ENCODE measurements around the gene TYSND1. TPM values are rescaled to one million over a fixed set of nuclear protein-coding genes. Genes with fewer than 3 reads are reported as not detected.
A peak's percentile ranks its signal among the peaks of the same experiment; 100 is the strongest.

Gene TYSND1
- total RNA-seq, 2 experiments from 2014 or later = 20.0 to 20.3 TPM

DNA sequence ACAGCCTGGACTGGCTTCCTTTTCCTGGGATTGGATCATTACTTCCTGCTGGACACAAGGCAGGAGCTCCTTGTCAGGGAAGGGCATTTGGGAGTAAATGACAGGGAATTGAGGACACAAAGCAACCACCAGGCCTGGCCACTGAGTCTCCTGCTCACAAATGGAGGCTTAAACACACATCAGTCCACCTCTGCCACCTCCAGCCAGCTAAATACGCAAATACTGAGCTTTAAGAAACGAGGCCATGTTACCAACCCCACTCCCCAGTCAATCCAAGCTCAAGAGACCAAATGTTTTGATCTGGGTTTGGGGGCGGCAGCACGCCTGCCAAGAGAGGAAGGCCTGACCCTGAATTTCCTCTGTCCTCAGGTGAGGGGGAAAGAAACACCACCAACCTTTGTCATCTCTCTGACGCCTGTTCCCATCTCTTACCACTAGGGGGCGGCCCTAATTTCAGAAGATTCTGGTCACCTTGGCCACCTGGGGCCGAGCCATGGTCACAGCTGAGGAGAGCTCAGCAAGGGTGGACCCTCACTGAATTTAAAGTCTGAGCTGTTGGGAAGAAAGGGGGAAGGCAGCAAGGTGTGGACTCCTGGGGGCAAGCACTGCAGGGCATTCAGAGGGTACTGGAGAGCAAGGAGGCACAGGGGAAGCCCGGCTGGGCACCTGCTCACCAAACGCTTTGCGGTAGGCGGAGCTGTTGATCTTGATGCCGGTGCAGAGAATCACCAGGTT is 30.4 kb downstream of the TYSND1 start:
- no peaks in the 10 kb centered on the region for H3K9me3 Mint-ChIP-seq
- intact Hi-C loops (cut with micrococcal nuclease) = no loop called here
- peaks cover 8% of the 10 kb centered on the region for H3K36me3 Mint-ChIP-seq (ENCODE audit: low read depth)
- ATAC-seq (peak; percentile 93), DNase-seq (peak; percentile 77)
- POLR2A ChIA-PET = interaction anchor here (0.6 to 2.4 kb wide), 6 partner anchors 10 to 29 kb away, joined by 3 to 11 read pairs (median 4); partner anchors contain the start of gene TYSND1
- H3K4me1 Mint-ChIP-seq (ENCODE audit: low read depth) = peaks cover 11% of the 10 kb centered on the region
- CTCF ChIA-PET = interaction anchor here (0.7 to 5.5 kb wide), 52 partner anchors 10 to 271 kb away, joined by 3 to 99 read pairs (median 4); partner anchors contain the start of genes AIFM2 and TYSND1
- no peaks in the 10 kb centered on the region for H3K27me3 Mint-ChIP-seq
- H3K4me3 Mint-ChIP-seq = no peak overlapping the region
- no peak overlapping the region for H3K27ac Mint-ChIP-seq
- TF ChIP-seq, protein P1, sequence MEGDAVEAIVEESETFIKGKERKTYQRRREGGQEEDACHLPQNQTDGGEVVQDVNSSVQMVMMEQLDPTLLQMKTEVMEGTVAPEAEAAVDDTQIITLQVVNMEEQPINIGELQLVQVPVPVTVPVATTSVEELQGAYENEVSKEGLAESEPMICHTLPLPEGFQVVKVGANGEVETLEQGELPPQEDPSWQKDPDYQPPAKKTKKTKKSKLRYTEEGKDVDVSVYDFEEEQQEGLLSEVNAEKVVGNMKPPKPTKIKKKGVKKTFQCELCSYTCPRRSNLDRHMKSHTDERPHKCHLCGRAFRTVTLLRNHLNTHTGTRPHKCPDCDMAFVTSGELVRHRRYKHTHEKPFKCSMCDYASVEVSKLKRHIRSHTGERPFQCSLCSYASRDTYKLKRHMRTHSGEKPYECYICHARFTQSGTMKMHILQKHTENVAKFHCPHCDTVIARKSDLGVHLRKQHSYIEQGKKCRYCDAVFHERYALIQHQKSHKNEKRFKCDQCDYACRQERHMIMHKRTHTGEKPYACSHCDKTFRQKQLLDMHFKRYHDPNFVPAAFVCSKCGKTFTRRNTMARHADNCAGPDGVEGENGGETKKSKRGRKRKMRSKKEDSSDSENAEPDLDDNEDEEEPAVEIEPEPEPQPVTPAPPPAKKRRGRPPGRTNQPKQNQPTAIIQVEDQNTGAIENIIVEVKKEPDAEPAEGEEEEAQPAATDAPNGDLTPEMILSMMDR (IDR thresholded peaks at IDR 0.05) = peak; percentile 90

DNA sequence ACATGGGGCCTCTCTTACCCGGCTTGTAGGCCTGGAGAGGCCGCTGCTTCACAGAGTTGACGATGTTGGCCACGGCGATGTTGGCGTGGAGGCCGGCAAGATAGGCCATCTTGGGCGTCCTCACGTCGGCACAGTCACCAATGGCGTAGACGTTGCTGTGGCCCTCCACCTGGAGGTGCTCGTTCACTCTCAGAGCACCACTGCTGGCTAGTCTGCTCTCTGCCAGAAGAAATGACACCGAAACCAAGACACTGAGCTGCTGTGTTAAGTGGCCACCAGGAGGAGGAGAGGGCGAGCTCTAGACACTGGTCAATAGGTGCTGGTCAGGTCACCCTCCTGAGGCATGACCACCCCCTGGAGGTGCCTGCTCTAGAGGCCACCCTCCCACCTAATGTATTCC is 31.6 kb downstream of the TYSND1 start:
- no peaks in the 10 kb centered on the region for H3K27me3 Mint-ChIP-seq
- no peak overlapping the region for H3K27ac Mint-ChIP-seq
- ATAC-seq = no peak
- H3K4me1 Mint-ChIP-seq (ENCODE audit: low read depth) = peaks cover 11% of the 10 kb centered on the region
- TF ChIP-seq, protein P1 (IDR thresholded peaks at IDR 0.05) = no peak
- H3K9me3 Mint-ChIP-seq = no peaks in the 10 kb centered on the region
- peaks cover 8% of the 10 kb centered on the region for H3K36me3 Mint-ChIP-seq (ENCODE audit: low read depth)
- ChIA-PET POLR2A (no interaction called here), CTCF (interaction anchor here (1.1 to 5.5 kb wide), 18 partner anchors 9 to 249 kb away, joined by 3 to 99 read pairs (median 14); partner anchors contain the start of genes AIFM2 and TYSND1)
- no peak overlapping the region for H3K4me3 Mint-ChIP-seq
- no peak for DNase-seq
- intact Hi-C loops (cut with micrococcal nuclease) = no loop called here

DNA sequence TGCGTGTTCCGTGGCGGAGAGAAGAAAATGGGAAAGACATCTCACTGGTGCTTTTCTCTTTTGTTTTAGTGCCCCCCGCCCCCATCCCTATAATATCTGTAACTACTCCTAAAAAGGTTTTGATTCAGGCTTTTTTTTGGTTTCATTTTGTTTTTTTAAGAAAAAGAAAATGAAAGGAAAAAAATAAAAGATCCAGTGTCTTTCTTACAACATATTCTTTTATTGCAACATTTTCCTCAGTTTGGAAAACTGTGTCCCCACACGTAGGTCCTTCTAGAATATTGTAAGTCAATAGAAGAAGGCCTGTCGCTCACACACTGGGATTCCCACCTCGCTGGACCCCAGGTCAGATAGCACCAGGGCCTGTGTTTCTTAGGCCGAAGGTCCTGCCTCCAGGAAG is 34.4 kb downstream of the TYSND1 start:
- Mint-ChIP-seq H3K27ac (peak overlapping the region; percentile 38), H3K4me3 (no peak overlapping the region), H3K27me3 (no peaks in the 10 kb centered on the region), H3K9me3 (no peaks in the 10 kb centered on the region), H3K36me3 (ENCODE audit: low read depth) (peaks cover 10% of the 10 kb centered on the region), H3K4me1 (ENCODE audit: low read depth) (peaks cover 17% of the 10 kb centered on the region)
- no peak for DNase-seq
- POLR2A ChIA-PET = no interaction called here
- intact Hi-C loops (cut with micrococcal nuclease) = no loop called here
- CTCF ChIA-PET = interaction anchor here (1.2 kb wide), 1 partner anchor 154 kb away, joined by 3 read pairs; no protein-coding TSS in a partner anchor
- TF ChIP-seq, protein P1 (IDR thresholded peaks at IDR 0.05) = no peak
- ATAC-seq = no peak

DNA sequence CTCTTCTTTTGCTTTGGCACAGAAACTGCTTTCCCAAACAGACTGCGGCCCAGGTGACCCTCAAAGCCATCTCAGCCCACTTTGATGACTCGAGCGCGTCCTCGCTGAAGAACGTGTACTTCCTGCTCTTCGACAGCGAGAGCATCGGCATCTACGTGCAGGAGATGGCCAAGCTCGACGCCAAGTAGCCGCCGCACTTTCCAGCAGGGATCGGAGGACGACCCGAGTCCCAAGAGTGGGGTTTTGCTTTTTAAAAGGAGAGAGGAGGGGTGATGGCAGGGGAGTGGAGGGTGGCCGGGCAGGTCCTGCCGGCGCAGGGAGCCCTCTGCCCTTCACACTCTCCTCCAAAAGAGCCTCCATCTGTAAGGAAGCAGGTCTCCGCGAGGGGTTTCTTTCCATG is 35.0 kb downstream of the TYSND1 start:
- peaks cover 15% of the 10 kb centered on the region for H3K4me1 Mint-ChIP-seq (ENCODE audit: low read depth)
- DNase-seq = no peak
- H3K27me3 Mint-ChIP-seq = no peaks in the 10 kb centered on the region
- H3K27ac Mint-ChIP-seq = no peak overlapping the region
- TF ChIP-seq, protein P1 (IDR thresholded peaks at IDR 0.05) = no peak
- CTCF ChIA-PET = interaction anchor here (1.2 kb wide), 1 partner anchor 153 kb away, joined by 3 read pairs; no protein-coding TSS in a partner anchor
- ATAC-seq = no peak
- no peak overlapping the region for H3K4me3 Mint-ChIP-seq
- no peaks in the 10 kb centered on the region for H3K9me3 Mint-ChIP-seq
- POLR2A ChIA-PET = no interaction called here
- peaks cover 10% of the 10 kb centered on the region for H3K36me3 Mint-ChIP-seq (ENCODE audit: low read depth)
- intact Hi-C loops (cut with micrococcal nuclease) = no loop called here
